WTC11 (cell line): ENCODE measurements around the gene DYNC1I1. TPM values are rescaled to one million over a fixed set of nuclear protein-coding genes. Genes with fewer than 3 reads are reported as not detected.

ENCODE experiments used
- ATAC-seq: fragments of 200-7000 bp; cut with Tn5 transposase; 2 replicates; pipeline ENCODE4 v1.10.0; 2021; ENCODE audit warnings: mild to moderate bottlenecking, moderate library complexity
- CTCF ChIA-PET: fragments of 300-600 bp; sonication (Branson Sonifier 250); formaldehyde crosslinking; loops from one replicate; lab custom pipeline; 2021; ENCODE audit warnings: antibody characterized with exemption; lab: Charles Lee
- POLR2A ChIA-PET: fragments of 350-600 bp; sonication (Branson Sonifier 250); formaldehyde crosslinking; loops from one replicate; lab custom pipeline; 2021; ENCODE audit warnings: antibody characterized with exemption; lab: Charles Lee
- DNase-seq: peaks from one replicate; pipeline ENCODE4 v3.0.0; 2021; ENCODE audit warnings: low spot score
- H3K27ac Mint-ChIP-seq: 2 replicates; pipeline ENCODE4 v1.8.0; 2021; ENCODE audit warnings: mixed read lengths
- H3K27me3 Mint-ChIP-seq: 2 replicates; pipeline ENCODE4 v1.8.0; 2021; ENCODE audit warnings: low read depth, mild to moderate bottlenecking, moderate library complexity, mixed read lengths
- H3K36me3 Mint-ChIP-seq: 2 replicates; pipeline ENCODE4 v1.8.0; 2021; ENCODE audit warnings: mixed read lengths
- H3K4me1 Mint-ChIP-seq: 2 replicates; pipeline ENCODE4 v1.8.0; 2022; ENCODE audit warnings: mixed read lengths
- H3K4me3 Mint-ChIP-seq: 2 replicates; pipeline ENCODE4 v1.8.0; 2021; ENCODE audit warnings: mild to moderate bottlenecking, moderate library complexity, mixed read lengths
- H3K9me3 Mint-ChIP-seq: 2 replicates; pipeline ENCODE4 v1.8.0; 2021; ENCODE audit warnings: mixed read lengths
- AFF4 ChIP-seq: sonication (generic); formaldehyde crosslinking; IDR thresholded peaks from 2 replicates; pipeline ENCODE4 v1.8.1; 2023; ENCODE audit warnings: mild to moderate bottlenecking, missing genetic modification reagents, borderline replicate concordance
- AR ChIP-seq: fragments of 250-450 bp; sonication (Bioruptor Pico); IDR thresholded peaks from 2 replicates; pipeline ENCODE4 v1.9.0; 2021; ENCODE audit warnings: mild to moderate bottlenecking
- CDX4 ChIP-seq: fragments of 250-450 bp; sonication (Bioruptor Pico); IDR thresholded peaks from 2 replicates; pipeline ENCODE4 v1.9.0; 2021; ENCODE audit warnings: moderate library complexity, mild to moderate bottlenecking, inconsistent platforms, borderline replicate concordance
- CREB1 ChIP-seq: sonication (generic); formaldehyde crosslinking; IDR thresholded peaks from 2 replicates; pipeline ENCODE4 v1.8.0; 2023; ENCODE audit warnings: mild to moderate bottlenecking, missing genetic modification reagents
- ERG ChIP-seq: fragments of 250-450 bp; sonication (Bioruptor Pico); IDR thresholded peaks from 2 replicates; pipeline ENCODE4 v1.8.0; 2021; ENCODE audit warnings: mild to moderate bottlenecking
- ETV6 ChIP-seq: sonication (generic); formaldehyde crosslinking; IDR thresholded peaks from 2 replicates; pipeline ENCODE4 v1.8.1; 2022; ENCODE audit warnings: mild to moderate bottlenecking, missing genetic modification reagents
- HMGA2 ChIP-seq: fragments of 250-450 bp; sonication (Bioruptor Pico); IDR thresholded peaks from 2 replicates; pipeline ENCODE4 v1.4.0; 2021; ENCODE audit warnings: mild to moderate bottlenecking, moderate library complexity
- MYBL2 ChIP-seq: sonication (generic); formaldehyde crosslinking; IDR thresholded peaks from 2 replicates; pipeline ENCODE4 v1.8.1; 2023; ENCODE audit warnings: mild to moderate bottlenecking, moderate library complexity, missing genetic modification reagents
- NR1H2 ChIP-seq: sonication (generic); formaldehyde crosslinking; IDR thresholded peaks from 2 replicates; pipeline ENCODE4 v1.9.0; 2021; ENCODE audit warnings: mild to moderate bottlenecking, moderate library complexity, missing genetic modification reagents
- SOX15 ChIP-seq: fragments of 250-450 bp; sonication (Bioruptor Pico); IDR thresholded peaks from 2 replicates; pipeline ENCODE4 v1.9.0; 2021; ENCODE audit warnings: mild to moderate bottlenecking
- ZBTB21 ChIP-seq: sonication (generic); formaldehyde crosslinking; IDR thresholded peaks from 2 replicates; pipeline ENCODE4 v1.8.1; 2023; ENCODE audit warnings: mild to moderate bottlenecking, missing genetic modification reagents, borderline replicate concordance
- ZMAT4 ChIP-seq: fragments of 250-450 bp; sonication (Bioruptor Pico); IDR thresholded peaks from 2 replicates; pipeline ENCODE4 v1.9.0; 2021; ENCODE audit warnings: mild to moderate bottlenecking
- ZNF263 ChIP-seq: sonication (generic); formaldehyde crosslinking; IDR thresholded peaks from 2 replicates; pipeline ENCODE4 v1.8.1; 2022; ENCODE audit warnings: low read depth, mild to moderate bottlenecking, moderate library complexity, missing genetic modification reagents
- ZNF416 ChIP-seq: fragments of 250-450 bp; sonication (Bioruptor Pico); IDR thresholded peaks from 2 replicates; pipeline ENCODE4 v1.9.0; 2021; ENCODE audit warnings: mild to moderate bottlenecking, inconsistent platforms
- total RNA-seq: library from RNA; stranded (reverse); gene quantifications from 3 replicates; pipeline ENCODE4 v1.2.3, GENCODE V29; 2021
- TF ChIP-seq, protein P1 (sequence below): sonication (generic); formaldehyde crosslinking; IDR thresholded peaks from 2 replicates; pipeline ENCODE4 v1.8.0; 2022; ENCODE audit warnings: mild to moderate bottlenecking, missing genetic modification reagents
- TF ChIP-seq, protein P2 (sequence below): sonication (generic); formaldehyde crosslinking; IDR thresholded peaks from 2 replicates; pipeline ENCODE4 v1.8.1; 2022; ENCODE audit warnings: low read depth, missing genetic modification reagents, borderline replicate concordance
- TF ChIP-seq, protein P3 (sequence below): sonication (generic); formaldehyde crosslinking; IDR thresholded peaks from 2 replicates; pipeline ENCODE4 v1.8.1; 2023; ENCODE audit warnings: mild to moderate bottlenecking, missing genetic modification reagents
- TF ChIP-seq, protein P4 (sequence below): sonication (generic); formaldehyde crosslinking; IDR thresholded peaks from 2 replicates; pipeline ENCODE4 v1.8.0; 2022; ENCODE audit warnings: mild to moderate bottlenecking, missing genetic modification reagents
- TF ChIP-seq, protein P5 (sequence below): sonication (generic); formaldehyde crosslinking; IDR thresholded peaks from 2 replicates; pipeline ENCODE4 v1.8.1; 2023; ENCODE audit warnings: mild to moderate bottlenecking, missing genetic modification reagents

The DYNC1I1 gene
- total RNA-seq, 1 experiment from 2014 or later: 2.8 TPM

DNA sequence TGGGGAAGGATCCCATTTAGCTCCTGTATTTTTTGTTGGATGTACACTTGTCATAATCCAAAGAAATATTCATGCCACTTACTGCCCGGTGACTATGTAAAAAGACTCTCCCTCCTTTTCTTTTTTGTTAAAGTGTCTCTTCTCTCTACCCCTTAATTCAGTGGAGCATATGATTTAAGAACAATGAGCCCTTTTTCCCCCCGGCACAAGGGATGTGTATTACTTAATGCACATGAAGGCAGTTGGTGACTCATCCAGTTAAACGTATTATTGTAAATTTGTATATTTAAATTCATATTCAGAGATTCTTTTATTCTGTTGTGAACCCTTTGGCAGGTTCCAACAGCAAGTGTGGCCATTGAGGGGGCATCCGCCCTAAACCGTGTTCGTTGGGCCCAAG, 307.7 kb downstream of the DYNC1I1 start:
- no peak overlapping the region for H3K4me3 Mint-ChIP-seq
- TF ChIP-seq HMGA2 (CRISPR knock-in tag) (no peak), MYBL2 (no peak), AR (CRISPR knock-in tag) (no peak), ETV6 (CRISPR knock-in tag) (no peak), CDX4 (no peak), ZNF263 (no peak), ZBTB21 (CRISPR knock-in tag) (no peak), CREB1 (CRISPR knock-in tag) (no peak), NR1H2 (no peak), ERG (CRISPR knock-in tag) (no peak), ZNF416 (CRISPR knock-in tag) (no peak), AFF4 (no peak), ZMAT4 (CRISPR knock-in tag) (no peak), SOX15 (CRISPR knock-in tag) (no peak)
- TF ChIP-seq, protein P1, sequence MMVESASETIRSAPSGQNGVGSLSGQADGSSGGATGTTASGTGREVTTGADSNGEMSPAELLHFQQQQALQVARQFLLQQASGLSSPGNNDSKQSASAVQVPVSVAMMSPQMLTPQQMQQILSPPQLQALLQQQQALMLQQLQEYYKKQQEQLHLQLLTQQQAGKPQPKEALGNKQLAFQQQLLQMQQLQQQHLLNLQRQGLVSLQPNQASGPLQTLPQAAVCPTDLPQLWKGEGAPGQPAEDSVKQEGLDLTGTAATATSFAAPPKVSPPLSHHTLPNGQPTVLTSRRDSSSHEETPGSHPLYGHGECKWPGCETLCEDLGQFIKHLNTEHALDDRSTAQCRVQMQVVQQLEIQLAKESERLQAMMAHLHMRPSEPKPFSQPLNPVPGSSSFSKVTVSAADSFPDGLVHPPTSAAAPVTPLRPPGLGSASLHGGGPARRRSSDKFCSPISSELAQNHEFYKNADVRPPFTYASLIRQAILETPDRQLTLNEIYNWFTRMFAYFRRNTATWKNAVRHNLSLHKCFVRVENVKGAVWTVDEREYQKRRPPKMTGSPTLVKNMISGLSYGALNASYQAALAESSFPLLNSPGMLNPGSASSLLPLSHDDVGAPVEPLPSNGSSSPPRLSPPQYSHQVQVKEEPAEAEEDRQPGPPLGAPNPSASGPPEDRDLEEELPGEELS (CRISPR knock-in tag): no peak
- TF ChIP-seq, protein P2, sequence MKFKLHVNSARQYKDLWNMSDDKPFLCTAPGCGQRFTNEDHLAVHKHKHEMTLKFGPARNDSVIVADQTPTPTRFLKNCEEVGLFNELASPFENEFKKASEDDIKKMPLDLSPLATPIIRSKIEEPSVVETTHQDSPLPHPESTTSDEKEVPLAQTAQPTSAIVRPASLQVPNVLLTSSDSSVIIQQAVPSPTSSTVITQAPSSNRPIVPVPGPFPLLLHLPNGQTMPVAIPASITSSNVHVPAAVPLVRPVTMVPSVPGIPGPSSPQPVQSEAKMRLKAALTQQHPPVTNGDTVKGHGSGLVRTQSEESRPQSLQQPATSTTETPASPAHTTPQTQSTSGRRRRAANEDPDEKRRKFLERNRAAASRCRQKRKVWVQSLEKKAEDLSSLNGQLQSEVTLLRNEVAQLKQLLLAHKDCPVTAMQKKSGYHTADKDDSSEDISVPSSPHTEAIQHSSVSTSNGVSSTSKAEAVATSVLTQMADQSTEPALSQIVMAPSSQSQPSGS: no peak
- TF ChIP-seq, protein P3, sequence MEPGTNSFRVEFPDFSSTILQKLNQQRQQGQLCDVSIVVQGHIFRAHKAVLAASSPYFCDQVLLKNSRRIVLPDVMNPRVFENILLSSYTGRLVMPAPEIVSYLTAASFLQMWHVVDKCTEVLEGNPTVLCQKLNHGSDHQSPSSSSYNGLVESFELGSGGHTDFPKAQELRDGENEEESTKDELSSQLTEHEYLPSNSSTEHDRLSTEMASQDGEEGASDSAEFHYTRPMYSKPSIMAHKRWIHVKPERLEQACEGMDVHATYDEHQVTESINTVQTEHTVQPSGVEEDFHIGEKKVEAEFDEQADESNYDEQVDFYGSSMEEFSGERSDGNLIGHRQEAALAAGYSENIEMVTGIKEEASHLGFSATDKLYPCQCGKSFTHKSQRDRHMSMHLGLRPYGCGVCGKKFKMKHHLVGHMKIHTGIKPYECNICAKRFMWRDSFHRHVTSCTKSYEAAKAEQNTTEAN: no peak
- TF ChIP-seq, protein P4, sequence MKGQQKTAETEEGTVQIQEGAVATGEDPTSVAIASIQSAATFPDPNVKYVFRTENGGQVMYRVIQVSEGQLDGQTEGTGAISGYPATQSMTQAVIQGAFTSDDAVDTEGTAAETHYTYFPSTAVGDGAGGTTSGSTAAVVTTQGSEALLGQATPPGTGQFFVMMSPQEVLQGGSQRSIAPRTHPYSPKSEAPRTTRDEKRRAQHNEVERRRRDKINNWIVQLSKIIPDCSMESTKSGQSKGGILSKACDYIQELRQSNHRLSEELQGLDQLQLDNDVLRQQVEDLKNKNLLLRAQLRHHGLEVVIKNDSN (CRISPR knock-in tag): no peak
- TF ChIP-seq, protein P5, sequence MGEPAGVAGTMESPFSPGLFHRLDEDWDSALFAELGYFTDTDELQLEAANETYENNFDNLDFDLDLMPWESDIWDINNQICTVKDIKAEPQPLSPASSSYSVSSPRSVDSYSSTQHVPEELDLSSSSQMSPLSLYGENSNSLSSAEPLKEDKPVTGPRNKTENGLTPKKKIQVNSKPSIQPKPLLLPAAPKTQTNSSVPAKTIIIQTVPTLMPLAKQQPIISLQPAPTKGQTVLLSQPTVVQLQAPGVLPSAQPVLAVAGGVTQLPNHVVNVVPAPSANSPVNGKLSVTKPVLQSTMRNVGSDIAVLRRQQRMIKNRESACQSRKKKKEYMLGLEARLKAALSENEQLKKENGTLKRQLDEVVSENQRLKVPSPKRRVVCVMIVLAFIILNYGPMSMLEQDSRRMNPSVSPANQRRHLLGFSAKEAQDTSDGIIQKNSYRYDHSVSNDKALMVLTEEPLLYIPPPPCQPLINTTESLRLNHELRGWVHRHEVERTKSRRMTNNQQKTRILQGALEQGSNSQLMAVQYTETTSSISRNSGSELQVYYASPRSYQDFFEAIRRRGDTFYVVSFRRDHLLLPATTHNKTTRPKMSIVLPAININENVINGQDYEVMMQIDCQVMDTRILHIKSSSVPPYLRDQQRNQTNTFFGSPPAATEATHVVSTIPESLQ: no peak
- peaks cover 7% of the 10 kb centered on the region for H3K4me1 Mint-ChIP-seq
- ChIA-PET POLR2A (no interaction called here), CTCF (no interaction called here)
- H3K36me3 Mint-ChIP-seq: no peaks in the 10 kb centered on the region
- H3K9me3 Mint-ChIP-seq: no peaks in the 10 kb centered on the region
- H3K27me3 Mint-ChIP-seq: peaks cover 25% of the 10 kb centered on the region
- ATAC-seq (no peak), DNase-seq (no peak)
- H3K27ac Mint-ChIP-seq: no peak overlapping the region
